T47D (cell line): ENCODE data around the gene BMAL2.

Experiments used
- DNase-seq, 2 experiments: peaks; one replicate each; pipeline versions ENCODE4 v3.0.0 to v3.0.0-alpha.2; 2011 to 2012; ENCODE audit warnings: low read depth in 1 of 2, low spot score in 1 of 2
- JUND ChIP-seq: IDR thresholded peaks from 2 replicates; pipeline ENCODE4 v1.6.1; 2012; ENCODE audit warnings: low read depth
- in situ Hi-C: cut with HindIII; loops from 2 replicates; pipeline ENCODE4 v1.10.0; 2016; ENCODE audit warnings: low sequenced_read_pairs, low pct_unique_long_range_greater_than_20kb

The BMAL2 gene

GRCh38 chr12:27332714-27333402 lies at the start of gene BMAL2:
Gene BMAL2, plus strand, starts transcription at chr12:27332836. Its CDS starts 237 bp downstream, at chr12:27333073.
- TF ChIP-seq JUND, result no peak
- in situ Hi-C loops, result no loop called here
- peak; percentile 20 to 53 for DNase-seq

- in situ Hi-C loops, result no loop called here
- no peak for DNase-seq
- no peak for TF ChIP-seq JUND
These were observed 48.6 kb upstream of the BMAL2 start for GRCh38 chr12:27284021-27284420.

- in situ Hi-C loops, result no loop called here
- no peak for DNase-seq
- TF ChIP-seq JUND, result no peak
These were observed 47.9 kb upstream of the BMAL2 start for GRCh38 chr12:27284751-27285150.

GRCh38 chr12:27285403-27285802 lies 47.2 kb upstream of the BMAL2 start:
- TF ChIP-seq JUND, result no peak
- no peak for DNase-seq
- in situ Hi-C loops, result no loop called here

- in situ Hi-C loops, result no loop called here
- no peak for TF ChIP-seq JUND
- DNase-seq, result no peak
These were observed 43.2 kb upstream of the BMAL2 start for GRCh38 chr12:27289414-27289813.

- DNase-seq, result no peak
- in situ Hi-C loops, result no loop called here
- no peak for TF ChIP-seq JUND
These were observed 42.0 kb upstream of the BMAL2 start for GRCh38 chr12:27290501-27291168.

- TF ChIP-seq JUND, result no peak
- DNase-seq, result no peak
- in situ Hi-C loops, result no loop called here
These were observed 40.8 kb upstream of the BMAL2 start for GRCh38 chr12:27291862-27292261.

- no peak for DNase-seq
- in situ Hi-C loops, result no loop called here
- no peak for TF ChIP-seq JUND
These were observed 39.9 kb upstream of the BMAL2 start for GRCh38 chr12:27292718-27293117.

GRCh38 chr12:27293463-27293862 lies 39.2 kb upstream of the BMAL2 start:
- in situ Hi-C loops, result no loop called here
- DNase-seq, result no peak
- no peak for TF ChIP-seq JUND

GRCh38 chr12:27296674-27297073 lies 36.0 kb upstream of the BMAL2 start:
- no peak for TF ChIP-seq JUND
- in situ Hi-C loops, result no loop called here
- no peak for DNase-seq

GRCh38 chr12:27297566-27297965 lies 35.1 kb upstream of the BMAL2 start:
- no peak for TF ChIP-seq JUND
- in situ Hi-C loops, result no loop called here
- DNase-seq, result no peak

- in situ Hi-C loops, result no loop called here
- no peak for DNase-seq
- TF ChIP-seq JUND, result no peak
These were observed 33.5 kb upstream of the BMAL2 start for GRCh38 chr12:27299102-27299501.

- DNase-seq, result no peak
- in situ Hi-C loops, result no loop called here
- TF ChIP-seq JUND, result no peak
These were observed 32.4 kb upstream of the BMAL2 start for GRCh38 chr12:27300226-27300625.
